Right lobe of liver (tissue), 4 donors: ENCODE data around the gene CDH18.

Experiments used
- POLR2A ChIP-seq: fragments of 450-650 bp; IDR thresholded peaks from one replicate; pipeline ENCODE4 v1.6.1; 2017; ENCODE audit warnings: antibody characterized with exemption, mild to moderate bottlenecking
- TF ChIP-seq, protein P1 (sequence below), 4 donors: fragments of 200-600 bp in 3 of 4; fragments of 450-650 bp in 1 of 4; IDR thresholded peaks; one replicate each; pipeline versions ENCODE4 v1.5.1 to v1.8.0; 2016 to 2022; ENCODE audit warnings: antibody characterized with exemption in 4 of 4, mild to moderate bottlenecking in 2 of 4
- donor health status: DM: no; HTN: no; CAD: no.
- donor health status: DM: no; HTN: no; CAD: no.
- donor health status: DM: no; HTN: yes; CAD: no.

DNA sequence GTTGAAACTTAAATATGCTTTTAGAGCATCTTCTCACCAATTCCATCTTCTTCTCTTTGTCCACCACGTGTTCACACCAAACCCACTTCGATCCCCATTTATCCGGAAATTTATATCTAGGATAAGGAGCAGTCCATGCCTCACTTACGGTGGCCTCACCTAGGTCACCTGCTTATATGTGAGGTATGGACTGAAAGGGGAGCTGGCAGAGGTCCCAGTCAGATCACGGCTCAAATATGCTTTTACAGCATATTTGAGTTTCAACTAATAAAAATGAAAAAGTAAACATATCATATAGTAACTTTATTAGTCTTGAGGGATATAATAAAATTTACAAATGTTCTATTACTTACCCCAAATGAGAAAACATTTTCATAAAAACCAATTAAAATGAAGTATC, 508.4 kb downstream of the CDH18 start:
- TF ChIP-seq, protein P1, sequence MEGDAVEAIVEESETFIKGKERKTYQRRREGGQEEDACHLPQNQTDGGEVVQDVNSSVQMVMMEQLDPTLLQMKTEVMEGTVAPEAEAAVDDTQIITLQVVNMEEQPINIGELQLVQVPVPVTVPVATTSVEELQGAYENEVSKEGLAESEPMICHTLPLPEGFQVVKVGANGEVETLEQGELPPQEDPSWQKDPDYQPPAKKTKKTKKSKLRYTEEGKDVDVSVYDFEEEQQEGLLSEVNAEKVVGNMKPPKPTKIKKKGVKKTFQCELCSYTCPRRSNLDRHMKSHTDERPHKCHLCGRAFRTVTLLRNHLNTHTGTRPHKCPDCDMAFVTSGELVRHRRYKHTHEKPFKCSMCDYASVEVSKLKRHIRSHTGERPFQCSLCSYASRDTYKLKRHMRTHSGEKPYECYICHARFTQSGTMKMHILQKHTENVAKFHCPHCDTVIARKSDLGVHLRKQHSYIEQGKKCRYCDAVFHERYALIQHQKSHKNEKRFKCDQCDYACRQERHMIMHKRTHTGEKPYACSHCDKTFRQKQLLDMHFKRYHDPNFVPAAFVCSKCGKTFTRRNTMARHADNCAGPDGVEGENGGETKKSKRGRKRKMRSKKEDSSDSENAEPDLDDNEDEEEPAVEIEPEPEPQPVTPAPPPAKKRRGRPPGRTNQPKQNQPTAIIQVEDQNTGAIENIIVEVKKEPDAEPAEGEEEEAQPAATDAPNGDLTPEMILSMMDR (IDR thresholded peaks at IDR 0.05): no peak
- no peak for TF ChIP-seq POLR2A
